Nucleus accumbens (tissue), 56 donors: ENCODE data around the gene SCGB1C1.
"Not testable (repeated sequence)": the region's sequence is repeated elsewhere in the genome, so short reads cannot be mapped to it uniquely, and the experiment has no call there.

ENCODE experiments used
- DNase-seq, 56 donors: peaks; one replicate each; lab custom pipeline; 2025; lab: John Stamatoyannopoulos, UW

SCGB1C1 gene

GRCh38 chr11:216081-216974, 23.4 kb downstream of the SCGB1C1 start:
- no peak for DNase-seq

GRCh38 chr11:217704-218103, 24.8 kb downstream of the SCGB1C1 start:
- no peak for DNase-seq

GRCh38 chr11:218815-219593, 26.1 kb downstream of the SCGB1C1 start:
- DNase-seq, result no peak

- not testable (repeated sequence) for DNase-seq
Measured at GRCh38 chr11:220641-221215, 27.9 kb downstream of the SCGB1C1 start.

GRCh38 chr11:221539-221938, 28.7 kb downstream of the SCGB1C1 start:
- no peak for DNase-seq

GRCh38 chr11:221998-222789, 29.3 kb downstream of the SCGB1C1 start:
- DNase-seq, result no peak

GRCh38 chr11:223026-223789, 30.3 kb downstream of the SCGB1C1 start:
- peak in 5 of 56 donors; percentile 12 to 34 (median 15) for DNase-seq

- DNase-seq, result no peak
Measured at GRCh38 chr11:223884-224283, 31.0 kb downstream of the SCGB1C1 start.

- no peak for DNase-seq
Measured at GRCh38 chr11:224424-224823, 31.5 kb downstream of the SCGB1C1 start.

- DNase-seq, result no peak
Measured at GRCh38 chr11:225734-226453, 33.0 kb downstream of the SCGB1C1 start.

GRCh38 chr11:227824-228379, 35.0 kb downstream of the SCGB1C1 start:
- DNase-seq, result no peak

- DNase-seq, result no peak
Measured at GRCh38 chr11:230431-230830, 37.6 kb downstream of the SCGB1C1 start.

- DNase-seq, result no peak
Measured at GRCh38 chr11:232783-233565, 40.1 kb downstream of the SCGB1C1 start.

GRCh38 chr11:235180-235579, 42.3 kb downstream of the SCGB1C1 start:
- DNase-seq, result no peak

GRCh38 chr11:235609-235996, 42.7 kb downstream of the SCGB1C1 start:
- peak in 1 of 56 donors; percentile 57 for DNase-seq

- peak in 52 of 56 donors; percentile 24 to 88 (median 70) for DNase-seq
Measured at GRCh38 chr11:235997-236773, 43.3 kb downstream of the SCGB1C1 start, which contains the start of gene SIRT3. Gene SIRT3, minus strand, starts transcription at chr11:236342. Its CDS starts 14 bp downstream, at chr11:236328.
